Measurements from ENCODE around the gene RAPGEF5.

DNA sequence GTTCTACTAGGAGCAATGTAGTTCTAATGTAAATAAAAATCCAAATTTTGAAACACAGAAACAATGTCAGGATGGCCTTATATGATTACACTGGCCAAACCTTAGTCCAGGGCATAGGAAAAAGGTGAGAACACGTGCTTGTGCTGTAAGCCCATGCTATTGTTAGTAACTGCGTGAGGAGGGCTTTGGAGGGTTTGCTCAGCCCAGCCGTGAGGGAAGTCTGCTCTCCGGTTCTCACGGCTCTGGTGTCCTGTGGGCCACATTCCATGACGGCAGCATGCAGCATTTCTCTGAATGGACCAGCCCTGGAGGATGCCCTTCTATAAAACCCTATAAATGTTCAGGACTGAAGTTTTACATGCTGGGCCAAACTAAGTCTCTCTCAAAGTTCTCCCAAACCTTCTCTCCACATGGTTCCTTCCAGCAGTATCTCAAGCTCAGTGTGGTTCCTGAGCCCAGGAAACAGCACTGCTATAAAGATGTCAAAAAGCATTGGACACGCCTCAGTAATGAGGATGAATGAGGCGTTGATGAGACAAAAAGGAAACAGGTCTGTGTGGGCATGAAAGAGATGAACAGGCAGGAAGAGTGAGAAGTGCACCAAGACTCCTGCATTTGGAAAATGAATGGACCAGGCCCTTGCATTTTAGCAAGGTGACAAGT is 236.4 kb downstream of the RAPGEF5 start:
- TF ChIP-seq FOXP2 (optimal IDR thresholded peaks at IDR 0.05; ENCODE audit: control extremely low read depth, extremely low read length, insufficient read depth) = no peak
- peak; percentile 80 for TF ChIP-seq POLR2AphosphoS5 (IDR thresholded peaks at IDR 0.05; ENCODE audit: borderline replicate concordance, low read depth, low read length)
- no peak for TF ChIP-seq EZH2 (IDR thresholded peaks at IDR 0.05)
